ENCODE results near the gene LRRC46.
A peak's percentile ranks its signal among the peaks of the same experiment; 100 is the strongest.

LRRC46 gene

GRCh38 chr17:47838636-47839035 lies 7.2 kb downstream of the LRRC46 start:
- no peak overlapping the region for H3K4me2 ChIP-seq (ENCODE audit: low read depth, low read length)

DNA sequence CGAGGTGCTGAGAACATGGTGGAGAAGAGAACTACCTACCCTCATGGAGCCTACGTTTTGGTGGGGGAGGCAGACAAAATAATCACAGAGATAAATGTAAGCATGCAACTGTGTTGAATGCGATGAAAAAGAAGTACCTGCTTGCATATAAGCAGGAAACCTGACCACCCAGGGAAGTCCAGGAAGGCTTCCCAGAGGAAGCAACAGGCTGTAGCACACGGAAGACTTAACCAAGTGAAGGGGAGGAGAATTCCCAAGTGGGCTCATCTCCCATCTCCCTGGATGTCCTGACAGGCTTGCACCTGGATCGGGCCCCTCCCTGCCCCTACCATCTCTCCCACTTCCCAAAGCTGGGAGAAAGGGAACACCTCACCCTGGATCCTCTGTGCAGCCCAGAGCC lies 7.6 kb downstream of the LRRC46 start:
- Histone ChIP-seq H3K9ac (ENCODE audit: low read length) (no peak overlapping the region), H3K79me2 (ENCODE audit: low read length) (0 out of 2 replicates have a peak, but pooled peaks cover 5% of the 10 kb centered on the region), H3K36me3 (replicated peaks; ENCODE audit: insufficient read depth, low read length) (no peaks in the 10 kb centered on the region), H3K9me3 (replicated peaks; ENCODE audit: insufficient read depth, low read length) (no peaks in the 10 kb centered on the region), H3K4me1 (ENCODE audit: low read length) (peaks cover 16% of the 10 kb centered on the region), H3K4me2 (ENCODE audit: low read depth, low read length) (no peak overlapping the region), H3K27ac (ENCODE audit: low read length) (no peak overlapping the region), H2AFZ (ENCODE audit: low read length) (no peak overlapping the region), H3F3A (ENCODE audit: insufficient read depth, low read length) (peaks cover 6% of the 10 kb centered on the region; the same call in 1 of the 2 replicates), H3K4me3 (ENCODE audit: low read length) (no peak overlapping the region), H4K20me1 (ENCODE audit: insufficient read depth, low read length) (no peaks in the 10 kb centered on the region), H3K27me3 (replicated peaks; ENCODE audit: insufficient read depth, low read length) (no peaks in the 10 kb centered on the region), H3K9me2 (replicated peaks; ENCODE audit: insufficient read depth, low read length) (no peaks in the 10 kb centered on the region)
- TF ChIP-seq, protein P1, sequence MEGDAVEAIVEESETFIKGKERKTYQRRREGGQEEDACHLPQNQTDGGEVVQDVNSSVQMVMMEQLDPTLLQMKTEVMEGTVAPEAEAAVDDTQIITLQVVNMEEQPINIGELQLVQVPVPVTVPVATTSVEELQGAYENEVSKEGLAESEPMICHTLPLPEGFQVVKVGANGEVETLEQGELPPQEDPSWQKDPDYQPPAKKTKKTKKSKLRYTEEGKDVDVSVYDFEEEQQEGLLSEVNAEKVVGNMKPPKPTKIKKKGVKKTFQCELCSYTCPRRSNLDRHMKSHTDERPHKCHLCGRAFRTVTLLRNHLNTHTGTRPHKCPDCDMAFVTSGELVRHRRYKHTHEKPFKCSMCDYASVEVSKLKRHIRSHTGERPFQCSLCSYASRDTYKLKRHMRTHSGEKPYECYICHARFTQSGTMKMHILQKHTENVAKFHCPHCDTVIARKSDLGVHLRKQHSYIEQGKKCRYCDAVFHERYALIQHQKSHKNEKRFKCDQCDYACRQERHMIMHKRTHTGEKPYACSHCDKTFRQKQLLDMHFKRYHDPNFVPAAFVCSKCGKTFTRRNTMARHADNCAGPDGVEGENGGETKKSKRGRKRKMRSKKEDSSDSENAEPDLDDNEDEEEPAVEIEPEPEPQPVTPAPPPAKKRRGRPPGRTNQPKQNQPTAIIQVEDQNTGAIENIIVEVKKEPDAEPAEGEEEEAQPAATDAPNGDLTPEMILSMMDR (IDR thresholded peaks at IDR 0.05; ENCODE audit: low read length), result no peak
- TF ChIP-seq EZH2phosphoT487 (IDR thresholded peaks at IDR 0.05; ENCODE audit: low read length) (no peak), EZH2 (optimal IDR thresholded peaks at IDR 0.05; ENCODE audit: low read depth, low read length) (no peak)
- no peak for DNase-seq

More at GRCh38 chr17:47838636-47839035, 7.2 kb downstream of the LRRC46 start:
- Histone ChIP-seq H3K27ac (ENCODE audit: low read length) (no peak overlapping the region), H3K9ac (ENCODE audit: low read length) (no peak overlapping the region), H2AFZ (ENCODE audit: low read length) (no peak overlapping the region), H3F3A (ENCODE audit: insufficient read depth, low read length) (peaks cover 6% of the 10 kb centered on the region; the same call in 1 of the 2 replicates), H3K9me2 (replicated peaks; ENCODE audit: insufficient read depth, low read length) (no peaks in the 10 kb centered on the region), H3K4me1 (ENCODE audit: low read length) (peaks cover 16% of the 10 kb centered on the region), H4K20me1 (ENCODE audit: insufficient read depth, low read length) (no peaks in the 10 kb centered on the region), H3K36me3 (replicated peaks; ENCODE audit: insufficient read depth, low read length) (no peaks in the 10 kb centered on the region), H3K9me3 (replicated peaks; ENCODE audit: insufficient read depth, low read length) (no peaks in the 10 kb centered on the region), H3K4me3 (ENCODE audit: low read length) (no peak overlapping the region), H3K79me2 (ENCODE audit: low read length) (0 out of 2 replicates have a peak, but pooled peaks cover 5% of the 10 kb centered on the region), H3K27me3 (replicated peaks; ENCODE audit: insufficient read depth, low read length) (no peaks in the 10 kb centered on the region)
- TF ChIP-seq EZH2 (optimal IDR thresholded peaks at IDR 0.05; ENCODE audit: low read depth, low read length) (no peak), EZH2phosphoT487 (IDR thresholded peaks at IDR 0.05; ENCODE audit: low read length) (no peak)
- TF ChIP-seq, protein P1 (IDR thresholded peaks at IDR 0.05; ENCODE audit: low read length), result no peak
- no peak for DNase-seq

GRCh38 chr17:47840001-47840741 lies 8.7 kb downstream of the LRRC46 start:
- H3K27me3 ChIP-seq (replicated peaks; ENCODE audit: insufficient read depth, low read length), result peaks cover 7% of the 10 kb centered on the region; the same call in 1 of the 2 replicates
- DNase-seq, result no peak
- no peak overlapping the region for H3K27ac ChIP-seq (ENCODE audit: low read length)
- peak overlapping the region; percentile 91 for H3K4me2 ChIP-seq (ENCODE audit: low read depth, low read length)
- TF ChIP-seq, protein P1 (IDR thresholded peaks at IDR 0.05; ENCODE audit: low read length), result no peak
- TF ChIP-seq EZH2phosphoT487 (IDR thresholded peaks at IDR 0.05; ENCODE audit: low read length), result no peak
- no peak for TF ChIP-seq EZH2 (optimal IDR thresholded peaks at IDR 0.05; ENCODE audit: low read depth, low read length)
- no peaks in the 10 kb centered on the region for H4K20me1 ChIP-seq (ENCODE audit: insufficient read depth, low read length)
- peak overlapping the region; percentile 90 for H3K4me3 ChIP-seq (ENCODE audit: low read length)
- no peaks in the 10 kb centered on the region for H3K9me2 ChIP-seq (replicated peaks; ENCODE audit: insufficient read depth, low read length)
- H3K79me2 ChIP-seq (ENCODE audit: low read length), result 0 out of 2 replicates have a peak, but pooled peaks cover 5% of the 10 kb centered on the region
- H3K9me3 ChIP-seq (replicated peaks; ENCODE audit: insufficient read depth, low read length), result no peaks in the 10 kb centered on the region
- H2AFZ ChIP-seq (ENCODE audit: low read length), result peak overlapping the region; percentile 58
- peaks cover 16% of the 10 kb centered on the region for H3K4me1 ChIP-seq (ENCODE audit: low read length)
- peaks cover 6% of the 10 kb centered on the region; the same call in 1 of the 2 replicates for H3F3A ChIP-seq (ENCODE audit: insufficient read depth, low read length)
- no peaks in the 10 kb centered on the region for H3K36me3 ChIP-seq (replicated peaks; ENCODE audit: insufficient read depth, low read length)
- peak overlapping the region; percentile 55 for H3K9ac ChIP-seq (ENCODE audit: low read length)

Data from MM.1S (cell line).